Measurements from ENCODE around the gene CDKN1C. TPM values are rescaled to one million over a fixed set of nuclear protein-coding genes. Genes with fewer than 3 reads are reported as not detected.

The CDKN1C gene
- total RNA-seq, 1 donor from 2014 or later: 1.4 TPM

GRCh38 chr11:2844116-2844842, 41.3 kb downstream of the CDKN1C start:
- no peaks in the 10 kb centered on the region for H3K36me3 Mint-ChIP-seq (ENCODE audit: low read depth)
- no peaks in the 10 kb centered on the region for H3K4me1 Mint-ChIP-seq
- no peaks in the 10 kb centered on the region for H3K27me3 Mint-ChIP-seq
- no peak overlapping the region for H3K27ac Mint-ChIP-seq
- ChIA-PET CTCF (no interaction called here), POLR2A (interaction anchor here (0.6 kb wide), 1 partner anchor 100 kb away, joined by 3 read pairs; no protein-coding TSS in a partner anchor)
- intact Hi-C loops (cut with micrococcal nuclease): no loop called here
- no peak for DNase-seq
- no peaks in the 10 kb centered on the region for H3K9me3 Mint-ChIP-seq
- H3K4me3 Mint-ChIP-seq: no peak overlapping the region
- no peak for TF ChIP-seq CTCF (IDR thresholded peaks at IDR 0.05)
- ATAC-seq (ENCODE audit: low read depth): no peak

GRCh38 chr11:2843551-2843950, 42.0 kb downstream of the CDKN1C start:
- Mint-ChIP-seq H3K4me3 (no peak overlapping the region), H3K4me1 (no peaks in the 10 kb centered on the region), H3K36me3 (ENCODE audit: low read depth) (no peaks in the 10 kb centered on the region), H3K27ac (no peak overlapping the region), H3K27me3 (no peaks in the 10 kb centered on the region), H3K9me3 (no peaks in the 10 kb centered on the region)
- TF ChIP-seq CTCF (IDR thresholded peaks at IDR 0.05): no peak
- ChIA-PET POLR2A (no interaction called here), CTCF (no interaction called here)
- intact Hi-C loops (cut with micrococcal nuclease): no loop called here
- DNase-seq: no peak
- ATAC-seq (ENCODE audit: low read depth): no peak

GRCh38 chr11:2842876-2843275, 42.7 kb downstream of the CDKN1C start:
- ATAC-seq (ENCODE audit: low read depth): no peak
- H3K4me3 Mint-ChIP-seq: no peak overlapping the region
- no peak for DNase-seq
- no peak for TF ChIP-seq CTCF (IDR thresholded peaks at IDR 0.05)
- H3K36me3 Mint-ChIP-seq (ENCODE audit: low read depth): no peaks in the 10 kb centered on the region
- H3K9me3 Mint-ChIP-seq: no peaks in the 10 kb centered on the region
- H3K4me1 Mint-ChIP-seq: no peaks in the 10 kb centered on the region
- no peak overlapping the region for H3K27ac Mint-ChIP-seq
- ChIA-PET POLR2A (no interaction called here), CTCF (no interaction called here)
- intact Hi-C loops (cut with micrococcal nuclease): no loop called here
- H3K27me3 Mint-ChIP-seq: no peaks in the 10 kb centered on the region

GRCh38 chr11:2841411-2842190, 44.0 kb downstream of the CDKN1C start:
- Mint-ChIP-seq H3K4me3 (no peak overlapping the region), H3K9me3 (no peaks in the 10 kb centered on the region), H3K27me3 (no peaks in the 10 kb centered on the region), H3K36me3 (ENCODE audit: low read depth) (no peaks in the 10 kb centered on the region), H3K4me1 (no peaks in the 10 kb centered on the region), H3K27ac (no peak overlapping the region)
- TF ChIP-seq CTCF (IDR thresholded peaks at IDR 0.05): no peak
- intact Hi-C loops (cut with micrococcal nuclease): no loop called here
- no peak for ATAC-seq (ENCODE audit: low read depth)
- no peak for DNase-seq
- ChIA-PET CTCF (no interaction called here), POLR2A (no interaction called here)

- Mint-ChIP-seq H3K4me3 (no peak overlapping the region), H3K9me3 (no peaks in the 10 kb centered on the region), H3K27ac (no peak overlapping the region), H3K36me3 (ENCODE audit: low read depth) (no peaks in the 10 kb centered on the region), H3K4me1 (no peaks in the 10 kb centered on the region), H3K27me3 (no peaks in the 10 kb centered on the region)
- DNase-seq (no peak), ATAC-seq (ENCODE audit: low read depth) (no peak)
- intact Hi-C loops (cut with micrococcal nuclease): no loop called here
- TF ChIP-seq CTCF (IDR thresholded peaks at IDR 0.05): no peak
- CTCF ChIA-PET: no interaction called here
- POLR2A ChIA-PET: no interaction called here
Observed at GRCh38 chr11:2839395-2839943, 46.1 kb downstream of the CDKN1C start.

All from activated B cell treated with CpG ODN at 0.5 μM for 24 hours (primary cell).